Stimulated activated naive CD8-positive, alpha-beta T cell treated with anti-CD3 and anti-CD28 coated beads, Interleukin-15, amount 100 ng/mL, for 72 hours (primary cell): ENCODE results near the gene RABEP1.
"Not testable (repeated sequence)": the region's sequence is repeated elsewhere in the genome, so short reads cannot be mapped to it uniquely, and the experiment has no call there.

ENCODE experiments used
- ATAC-seq: fragments of 150-1000 bp; cut with Tn5 transposase; 2 replicates; pipeline ENCODE4 v1.10.0; 2021; ENCODE audit warnings: mild to moderate bottlenecking, moderate library complexity
- DNase-seq, 2 donors: peaks; one replicate each; pipeline ENCODE4 v3.0.0; 2021 to 2022
- H3K27ac Mint-ChIP-seq, 2 donors: one replicate each; pipeline ENCODE4 v1.8.0; 2022; ENCODE audit warnings: mild to moderate bottlenecking in 2 of 2, mixed read lengths in 2 of 2, moderate library complexity in 2 of 2
- H3K27me3 Mint-ChIP-seq: one replicate; pipeline ENCODE4 v1.8.0; 2022; ENCODE audit warnings: mixed read lengths
- H3K4me1 Mint-ChIP-seq: one replicate; pipeline ENCODE4 v1.8.0; 2022; ENCODE audit warnings: mild to moderate bottlenecking, mixed read lengths
- H3K4me3 Mint-ChIP-seq, 2 donors: one replicate each; pipeline ENCODE4 v1.8.0; 2022; ENCODE audit warnings: mild to moderate bottlenecking in 2 of 2, mixed read lengths in 2 of 2, moderate library complexity in 1 of 2
- H3K9me3 Mint-ChIP-seq, 2 donors: one replicate each; pipeline ENCODE4 v1.8.0; 2022; ENCODE audit warnings: mixed read lengths in 2 of 2

The RABEP1 gene

GRCh38 chr17:5281814-5282641, at the start of gene RABEP1:
Gene RABEP1 (plus strand): TSS chr17:5282284. CDS start chr17:5282487, 203 bp downstream.
- peak within 1 kb of the TSS; percentile 90 for H3K4me3 Mint-ChIP-seq

DNA sequence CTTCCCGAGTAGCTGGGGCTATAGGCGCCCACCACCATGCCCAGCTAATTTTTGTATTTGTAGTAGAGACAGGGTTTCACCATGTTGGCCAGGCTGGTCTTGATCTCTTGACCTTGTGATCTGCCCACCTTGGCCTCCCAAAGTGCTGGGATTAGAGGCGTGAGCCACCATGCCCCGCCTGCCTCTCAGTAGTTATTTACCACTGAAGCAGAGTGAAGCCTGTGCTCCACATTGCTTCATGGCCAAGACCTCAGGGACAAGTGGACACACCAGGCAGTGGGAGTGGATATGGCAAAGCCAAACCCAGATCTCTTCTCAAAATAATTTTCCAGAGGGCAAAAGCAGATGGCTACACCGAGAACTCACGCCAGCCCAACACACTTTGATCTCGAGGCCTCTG, 48.6 kb upstream of the RABEP1 start:
- not testable (repeated sequence) for ATAC-seq, DNase-seq, H3K9me3 Mint-ChIP-seq, H3K27me3 Mint-ChIP-seq, H3K4me3 Mint-ChIP-seq
- Mint-ChIP-seq H3K4me1 (peaks cover 49% of the 10 kb centered on the region), H3K27ac (peak overlapping the region in 1 of 2 donors; percentile 79)

More at GRCh38 chr17:5281814-5282641, at the start of gene RABEP1:
- peak within 1 kb of the TSS; percentile 93 to 96 for H3K27ac Mint-ChIP-seq
- H3K27me3 Mint-ChIP-seq, result no peaks in the 10 kb centered on the region
- peak; percentile 88 for ATAC-seq
- peaks cover 36% of the 10 kb centered on the region for H3K4me1 Mint-ChIP-seq
- DNase-seq, result peak; percentile 92 to 93
- H3K9me3 Mint-ChIP-seq, result no peaks in the 10 kb centered on the region

DNA sequence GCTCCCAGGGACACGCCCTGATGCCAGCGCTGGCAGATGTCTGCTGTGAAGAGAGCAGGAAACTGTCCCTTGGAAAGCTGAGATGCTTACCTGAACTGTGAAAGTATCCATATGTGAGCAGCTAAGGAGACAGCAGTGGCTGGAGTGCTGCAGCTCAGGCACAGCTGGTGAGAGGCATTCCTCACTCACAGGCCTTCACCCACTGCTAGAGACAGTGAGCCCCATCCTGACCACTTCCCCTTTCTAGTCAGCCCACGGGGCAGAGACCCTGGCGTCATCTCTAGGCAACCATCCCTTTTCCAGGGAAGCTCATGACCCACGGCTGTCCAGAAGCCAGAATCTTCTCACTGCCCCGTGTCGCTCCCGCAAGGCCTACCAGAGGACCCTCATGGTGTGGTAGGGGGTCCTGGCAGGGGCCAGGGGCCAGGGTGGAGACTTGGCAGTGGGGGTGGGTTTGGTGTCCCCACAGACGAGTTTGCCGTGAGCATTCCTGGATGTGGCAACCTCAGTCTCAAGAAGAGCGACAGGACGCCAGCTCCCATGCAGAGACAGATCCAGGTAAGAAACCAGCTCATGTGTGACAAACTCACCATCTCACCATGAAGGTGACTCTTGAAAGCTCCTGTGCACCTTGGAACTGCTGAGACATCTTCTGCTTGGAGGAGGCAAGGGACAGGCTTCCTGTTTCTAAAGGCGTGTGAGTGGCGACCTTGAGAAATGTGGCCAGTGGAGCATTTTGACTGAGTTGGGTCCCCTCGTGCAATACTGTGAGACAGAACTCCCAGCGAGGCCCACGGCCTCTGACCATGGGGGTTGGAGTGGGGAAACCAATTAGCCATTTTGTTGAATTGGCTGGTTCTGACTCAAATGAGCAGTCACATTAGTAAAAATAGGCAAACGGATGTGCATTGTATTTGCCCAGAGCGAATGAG, 47.2 kb upstream of the RABEP1 start, which contains the start of gene SCIMP:
TSS of gene SCIMP (minus strand) at position 216 of the 932 bp plus-strand sequence. CDS start at position 111, 105 bp downstream.
- Mint-ChIP-seq H3K27ac (peak within 1 kb of the TSS in 1 of 2 donors; percentile 79), H3K4me3 (peak within 1 kb of the TSS in 1 of 2 donors; percentile 3), H3K4me1 (peaks cover 39% of the 10 kb centered on the region), H3K27me3 (no peaks in the 10 kb centered on the region), H3K9me3 (peaks cover 0 to 4% of the 10 kb centered on the region in 2 donors)
- DNase-seq, result no peak
- ATAC-seq, result no peak

DNA sequence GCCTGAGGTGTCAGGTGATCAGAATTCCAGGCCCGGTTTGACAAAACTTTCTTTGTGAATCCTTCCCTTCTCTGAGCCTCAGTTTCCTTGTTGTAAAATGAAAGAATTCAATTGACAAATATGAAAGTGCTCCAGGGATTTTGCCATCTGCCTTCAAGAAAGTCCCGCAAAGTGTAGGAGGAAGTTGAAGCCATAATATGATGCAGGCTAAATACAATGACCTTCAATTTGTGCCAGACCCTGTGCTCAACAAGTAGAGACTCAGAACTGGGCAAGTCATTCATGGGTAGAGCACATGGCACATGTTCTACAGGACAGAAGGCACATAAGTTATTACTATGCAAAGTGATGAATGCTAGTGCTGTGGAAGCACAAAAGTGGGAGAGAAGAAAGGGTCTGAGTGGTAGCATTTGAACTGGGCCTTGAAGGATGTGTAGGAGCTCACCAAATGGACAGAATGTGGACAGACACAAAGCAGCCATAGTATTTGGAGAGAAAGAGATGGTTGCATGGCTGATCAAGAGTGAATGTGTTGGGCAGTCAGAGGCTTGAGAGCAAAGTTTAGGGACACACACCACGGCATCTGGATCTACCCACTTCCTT, 45.0 kb upstream of the RABEP1 start:
- peak overlapping the region in 1 of 2 donors; percentile 42 for H3K27ac Mint-ChIP-seq
- H3K4me1 Mint-ChIP-seq, result peaks cover 43% of the 10 kb centered on the region
- no peak overlapping the region for H3K4me3 Mint-ChIP-seq
- H3K27me3 Mint-ChIP-seq, result no peaks in the 10 kb centered on the region
- DNase-seq (no peak), ATAC-seq (no peak)
- peaks cover 0 to 4% of the 10 kb centered on the region in 2 donors for H3K9me3 Mint-ChIP-seq

DNA sequence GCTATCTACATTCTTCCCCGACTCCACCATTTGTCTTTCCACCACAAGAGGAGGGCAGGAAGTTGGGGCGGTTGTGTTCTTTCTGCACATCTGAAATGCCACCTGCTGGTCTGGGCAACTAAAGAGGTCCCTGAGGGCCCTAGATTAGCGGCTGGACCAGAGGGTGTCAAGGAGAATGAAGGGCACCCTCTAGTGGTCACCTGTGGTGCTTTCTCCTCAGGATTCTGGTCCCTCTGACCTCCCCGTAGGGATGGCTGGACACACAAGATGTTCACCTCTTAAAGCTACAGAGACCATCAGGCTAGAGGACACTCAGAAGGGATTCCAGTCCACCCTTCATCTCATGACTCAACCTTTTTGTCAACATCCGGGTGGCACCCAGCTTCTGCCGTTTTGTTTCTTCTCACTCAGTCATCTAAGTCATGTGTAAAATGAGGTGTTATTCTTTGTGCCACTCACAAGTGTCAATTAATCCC, 44.5 kb upstream of the RABEP1 start:
- Mint-ChIP-seq H3K4me3 (no peak overlapping the region), H3K4me1 (peaks cover 48% of the 10 kb centered on the region)
- peak; percentile 55 to 64 for DNase-seq

DNA sequence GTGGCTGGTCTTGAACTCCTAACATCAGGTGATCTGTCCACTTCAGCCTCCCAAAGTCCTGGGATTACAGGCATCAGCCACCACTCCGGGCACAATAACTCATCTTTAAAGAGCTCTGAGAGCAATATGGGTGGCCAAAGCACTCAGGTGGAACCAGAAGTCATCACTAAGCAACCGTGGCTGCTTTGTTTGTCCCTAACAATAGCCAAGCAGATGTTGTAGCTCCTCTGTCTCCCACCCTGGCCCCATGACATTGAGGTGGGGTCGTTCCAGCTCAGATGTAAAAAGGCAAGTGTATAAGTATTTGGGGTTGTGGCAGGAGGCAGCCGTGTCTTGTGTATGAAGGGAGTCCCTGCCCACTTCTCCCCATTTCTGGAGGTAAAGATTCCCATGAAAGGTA, 43.8 kb upstream of the RABEP1 start:
- Mint-ChIP-seq H3K4me1 (peaks cover 56% of the 10 kb centered on the region), H3K27me3 (no peaks in the 10 kb centered on the region), H3K9me3 (peaks cover 0 to 4% of the 10 kb centered on the region in 2 donors), H3K27ac (no peak overlapping the region), H3K4me3 (no peak overlapping the region)
- no peak for DNase-seq
- no peak for ATAC-seq

More for the DNA sequence above, 44.5 kb upstream of the RABEP1 start:
- peak overlapping the region in 1 of 2 donors; percentile 42 for H3K27ac Mint-ChIP-seq
- H3K27me3 Mint-ChIP-seq, result no peaks in the 10 kb centered on the region
- peaks cover 0 to 4% of the 10 kb centered on the region in 2 donors for H3K9me3 Mint-ChIP-seq
- ATAC-seq, result peak; percentile 89

GRCh38 chr17:5239769-5240168, 42.3 kb upstream of the RABEP1 start:
- not testable (repeated sequence) for DNase-seq, ATAC-seq, H3K4me3 Mint-ChIP-seq, H3K27ac Mint-ChIP-seq, H3K9me3 Mint-ChIP-seq, H3K27me3 Mint-ChIP-seq
- peaks cover 55% of the 10 kb centered on the region for H3K4me1 Mint-ChIP-seq

GRCh38 chr17:5241861-5242671, 40.0 kb upstream of the RABEP1 start:
- Mint-ChIP-seq H3K27ac (peak overlapping the region; percentile 86 to 92), H3K4me1 (peaks cover 46% of the 10 kb centered on the region), H3K27me3 (no peaks in the 10 kb centered on the region), H3K4me3 (peak overlapping the region; percentile 40 to 50), H3K9me3 (peaks cover 0 to 2% of the 10 kb centered on the region in 2 donors)
- peak; percentile 57 for ATAC-seq
- no peak for DNase-seq

- no peaks in the 10 kb centered on the region for H3K27me3 Mint-ChIP-seq
- no peaks in the 10 kb centered on the region for H3K9me3 Mint-ChIP-seq
- H3K27ac Mint-ChIP-seq, result no peak overlapping the region
- DNase-seq (no peak), ATAC-seq (no peak)
- peaks cover 28% of the 10 kb centered on the region for H3K4me1 Mint-ChIP-seq
- no peak overlapping the region for H3K4me3 Mint-ChIP-seq
These were observed 34.5 kb upstream of the RABEP1 start for GRCh38 chr17:5247621-5248020.

DNA sequence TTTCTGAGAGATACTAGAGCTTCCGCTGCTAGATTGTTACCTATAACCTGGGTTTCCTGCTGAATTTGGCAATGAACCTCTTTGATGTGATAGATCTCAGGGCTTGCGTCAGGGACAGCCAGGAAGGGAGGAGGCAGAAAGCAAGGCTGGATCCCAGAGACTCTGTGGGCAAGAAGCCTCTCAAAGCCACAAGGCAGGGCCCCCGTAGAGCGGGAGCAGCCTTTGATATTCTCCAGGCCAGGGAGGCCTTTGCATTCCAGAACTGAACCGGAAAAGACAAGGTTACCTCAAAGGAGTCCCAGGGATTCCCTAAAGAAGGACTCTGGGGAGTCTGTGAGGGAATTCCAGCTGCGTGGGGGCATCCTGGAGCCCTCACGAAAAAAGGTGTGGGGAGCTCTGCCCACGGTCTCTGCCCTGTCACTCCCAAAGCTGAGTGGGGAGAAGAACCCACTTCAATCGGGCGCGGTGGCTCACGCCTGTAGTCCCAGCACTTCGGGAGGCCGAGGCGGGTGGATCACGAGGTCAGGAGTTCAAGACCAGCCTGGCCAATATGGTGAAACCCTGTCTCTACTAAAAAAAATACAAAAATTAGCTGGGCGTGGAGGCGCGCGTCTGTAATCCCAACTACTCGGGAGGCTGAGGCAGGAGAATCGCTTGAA, 33.1 kb upstream of the RABEP1 start:
- H3K4me1 Mint-ChIP-seq, result peaks cover 17% of the 10 kb centered on the region
- H3K27me3 Mint-ChIP-seq, result no peaks in the 10 kb centered on the region
- H3K4me3 Mint-ChIP-seq, result no peak overlapping the region
- H3K27ac Mint-ChIP-seq, result no peak overlapping the region
- DNase-seq (no peak), ATAC-seq (no peak)
- H3K9me3 Mint-ChIP-seq, result no peaks in the 10 kb centered on the region

- Mint-ChIP-seq H3K27ac (no peak overlapping the region), H3K9me3 (no peaks in the 10 kb centered on the region), H3K4me3 (no peak overlapping the region), H3K27me3 (no peaks in the 10 kb centered on the region), H3K4me1 (peaks cover 20% of the 10 kb centered on the region)
- DNase-seq (peak; percentile 63 to 66), ATAC-seq (peak; percentile 93)
These were observed 32.5 kb upstream of the RABEP1 start for GRCh38 chr17:5249615-5250014.

- DNase-seq (no peak), ATAC-seq (no peak)
- Mint-ChIP-seq H3K27ac (peak overlapping the region in 1 of 2 donors; percentile 78), H3K9me3 (no peaks in the 10 kb centered on the region), H3K27me3 (no peaks in the 10 kb centered on the region), H3K4me3 (no peak overlapping the region), H3K4me1 (peaks cover 21% of the 10 kb centered on the region)
These were observed 27.7 kb upstream of the RABEP1 start for GRCh38 chr17:5254414-5254813.

GRCh38 chr17:5254903-5255521, 27.1 kb upstream of the RABEP1 start:
- H3K9me3 Mint-ChIP-seq, result no peaks in the 10 kb centered on the region
- H3K27me3 Mint-ChIP-seq, result no peaks in the 10 kb centered on the region
- H3K4me3 Mint-ChIP-seq, result no peak overlapping the region
- no peak for DNase-seq
- no peak for ATAC-seq
- peaks cover 15% of the 10 kb centered on the region for H3K4me1 Mint-ChIP-seq
- H3K27ac Mint-ChIP-seq, result peak overlapping the region in 1 of 2 donors; percentile 50

DNA sequence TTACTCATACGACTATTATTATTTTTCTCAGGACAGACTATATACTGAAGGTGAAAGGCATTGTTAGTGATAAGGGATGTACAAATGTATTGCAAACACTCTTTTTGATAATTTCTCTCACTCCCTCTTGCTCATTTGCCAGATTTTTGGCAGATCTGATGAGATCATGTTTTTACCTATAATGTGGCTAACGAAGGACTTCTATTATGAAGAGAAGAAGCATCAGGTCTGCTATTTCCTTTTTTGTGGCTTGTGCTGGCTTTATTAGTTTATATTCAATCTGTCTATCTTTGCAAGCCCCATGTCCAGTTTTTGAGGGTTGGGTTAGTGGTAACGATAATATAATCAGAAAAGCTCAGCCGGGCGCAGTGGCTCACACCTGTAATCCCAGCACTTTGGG, 25.0 kb upstream of the RABEP1 start:
- Mint-ChIP-seq H3K9me3 (no peaks in the 10 kb centered on the region), H3K4me3 (no peak overlapping the region), H3K4me1 (peaks cover 15% of the 10 kb centered on the region), H3K27me3 (no peaks in the 10 kb centered on the region), H3K27ac (no peak overlapping the region)
- ATAC-seq (no peak), DNase-seq (no peak)
